GM12875 (cell line): ENCODE measurements around the gene MFSD2B.

Experiments used
- H3K4me3 ChIP-seq: one replicate; pipeline ENCODE4 v1.5.1; 2011; ENCODE audit warnings: low read depth, low read length, control low read depth
- CTCF ChIP-seq: IDR thresholded peaks from 2 replicates; pipeline ENCODE4 v1.5.1; 2011; ENCODE audit warnings: low read depth, mild to moderate bottlenecking, control low read depth, inconsistent platforms, low read length, moderate library complexity, borderline replicate concordance; ENCODE audit not compliant: insufficient read depth

MFSD2B gene

GRCh38 chr2:24015562-24016375 is 5.9 kb downstream of the MFSD2B start:
- no peak for TF ChIP-seq CTCF
- H3K4me3 ChIP-seq = no peak overlapping the region

- no peak for TF ChIP-seq CTCF
- H3K4me3 ChIP-seq = no peak overlapping the region
Observed at GRCh38 chr2:24016376-24016761, 6.5 kb downstream of the MFSD2B start.

DNA sequence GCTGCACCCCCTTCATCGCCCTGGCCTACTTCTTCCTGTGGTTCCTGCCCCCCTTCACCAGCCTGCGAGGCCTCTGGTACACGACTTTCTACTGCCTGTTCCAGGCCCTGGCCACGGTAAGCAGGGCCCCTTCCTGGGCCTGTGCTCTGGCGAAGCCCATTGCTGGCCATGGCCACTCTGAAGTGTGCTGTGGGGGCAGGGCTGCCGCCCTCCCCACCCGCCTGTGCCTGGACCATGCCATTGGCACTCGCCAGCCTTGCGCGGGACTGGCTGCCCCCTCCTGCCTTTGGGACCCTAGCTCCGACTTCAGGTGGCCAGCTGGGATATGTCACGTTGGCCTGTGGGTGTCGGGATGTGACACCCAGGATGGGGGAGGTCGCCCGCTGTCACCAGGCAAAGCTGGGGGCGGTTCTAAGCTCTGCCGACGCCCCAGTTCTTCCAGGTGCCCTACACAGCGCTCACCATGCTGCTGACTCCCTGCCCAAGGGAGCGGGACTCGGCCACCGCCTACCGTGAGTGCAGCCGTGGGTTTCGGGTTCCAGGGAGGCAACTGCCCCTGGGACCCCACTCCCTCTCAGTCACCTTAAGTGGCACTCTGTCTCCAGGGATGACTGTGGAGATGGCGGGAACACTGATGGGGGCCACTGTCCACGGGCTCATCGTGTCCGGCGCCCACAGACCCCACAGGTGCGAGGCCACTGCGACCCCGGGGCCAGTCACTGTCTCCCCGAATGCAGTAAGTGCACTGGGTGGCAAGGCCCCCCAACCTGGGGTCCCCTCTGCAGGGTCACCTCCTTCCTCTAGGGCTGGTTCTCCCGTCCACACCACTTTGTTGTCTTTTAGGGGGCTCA is 7.2 kb downstream of the MFSD2B start:
- H3K4me3 ChIP-seq = no peak overlapping the region
- TF ChIP-seq CTCF = no peak

- TF ChIP-seq CTCF = no peak
- H3K4me3 ChIP-seq = no peak overlapping the region
Observed at GRCh38 chr2:24017711-24018110, 7.8 kb downstream of the MFSD2B start.

DNA sequence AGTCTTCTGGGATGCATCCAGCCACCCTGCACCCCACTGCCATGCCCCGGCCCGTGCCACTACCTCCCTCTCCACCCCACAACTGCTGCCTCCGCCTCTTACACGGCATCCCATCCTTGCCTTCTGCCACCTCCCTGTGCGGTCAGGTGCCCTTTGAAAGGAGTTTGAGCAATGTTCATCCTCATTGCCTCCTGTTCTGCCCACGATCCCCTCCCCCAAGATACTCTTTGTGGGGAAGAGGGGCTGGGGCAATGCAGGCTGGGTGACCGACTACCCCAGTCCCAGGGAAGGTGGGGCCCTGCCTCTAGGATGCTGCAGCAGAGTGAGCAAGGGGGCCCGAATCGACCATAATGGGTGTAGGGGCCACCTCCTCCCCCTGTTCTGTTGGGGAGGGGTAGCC is 8.4 kb downstream of the MFSD2B start:
- H3K4me3 ChIP-seq = no peak overlapping the region
- no peak for TF ChIP-seq CTCF

DNA sequence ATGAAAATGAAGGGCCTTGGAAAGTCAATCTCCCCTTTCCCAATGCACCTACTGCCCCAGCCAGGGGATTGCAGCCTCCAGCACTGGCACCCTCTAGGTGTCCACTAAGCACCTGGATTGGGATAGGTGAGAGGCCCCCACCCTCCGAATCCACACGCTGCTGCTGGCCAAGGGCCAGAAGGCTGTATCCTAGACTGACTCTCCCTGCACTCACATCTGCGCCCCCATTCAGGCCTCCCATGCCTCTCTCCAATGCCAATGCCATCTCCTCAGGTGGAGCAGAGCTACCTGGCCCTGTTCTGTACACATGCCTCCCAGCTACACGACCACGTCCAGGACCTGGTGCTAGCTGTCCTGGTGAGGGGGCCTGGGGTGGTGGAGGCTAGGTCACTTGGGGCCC is 9.8 kb downstream of the MFSD2B start:
- TF ChIP-seq CTCF = no peak

More for the DNA sequence above, 9.8 kb downstream of the MFSD2B start:
- H3K4me3 ChIP-seq = no peak overlapping the region
